Kidney capillary endothelial cell (primary cell): ENCODE results near the gene HLA-E.
"Not testable (repeated sequence)": the region's sequence is repeated elsewhere in the genome, so short reads cannot be mapped to it uniquely, and the experiment has no call there.

ENCODE experiments used
- DNase-seq: peaks from one replicate; pipeline ENCODE4 v3.0.0-alpha.2; 2018; ENCODE audit warnings: low spot score

HLA-E gene

GRCh38 chr6:30481211-30481964 is 7.9 kb upstream of the HLA-E start:
- DNase-seq: no peak

GRCh38 chr6:30481965-30482644 is 7.2 kb upstream of the HLA-E start:
- peak; percentile 71 for DNase-seq

GRCh38 chr6:30483677-30484279 is 5.5 kb upstream of the HLA-E start:
- DNase-seq: peak; percentile 78

- no peak for DNase-seq
Measured at GRCh38 chr6:30485236-30485635, 4.1 kb upstream of the HLA-E start.

GRCh38 chr6:30487926-30488325 is 1.4 kb upstream of the HLA-E start:
- DNase-seq: no peak

- DNase-seq: not testable (repeated sequence)
Measured at GRCh38 chr6:30488697-30489080, 620 bp upstream of the HLA-E start.

GRCh38 chr6:30490026-30490876 is 942 bp downstream of the HLA-E start:
- DNase-seq: peak; percentile 57

- DNase-seq: not testable (repeated sequence)
Measured at GRCh38 chr6:30491291-30491953, 2.1 kb downstream of the HLA-E start.

GRCh38 chr6:30491991-30492952 is 3.0 kb downstream of the HLA-E start:
- DNase-seq: no peak

GRCh38 chr6:30493643-30494250 is 4.4 kb downstream of the HLA-E start:
- DNase-seq: no peak

GRCh38 chr6:30494291-30494861 is 5.1 kb downstream of the HLA-E start:
- no peak for DNase-seq

- DNase-seq: not testable (repeated sequence)
Measured at GRCh38 chr6:30495060-30495459, 5.8 kb downstream of the HLA-E start.

- DNase-seq: no peak
Measured at GRCh38 chr6:30495993-30496392, 6.7 kb downstream of the HLA-E start.

GRCh38 chr6:30497261-30497599 is 7.9 kb downstream of the HLA-E start:
- not testable (repeated sequence) for DNase-seq

GRCh38 chr6:30497714-30498113 is 8.4 kb downstream of the HLA-E start:
- DNase-seq: no peak

GRCh38 chr6:30498705-30499104 is 9.4 kb downstream of the HLA-E start:
- not testable (repeated sequence) for DNase-seq

GRCh38 chr6:30500421-30501355 is 11.4 kb downstream of the HLA-E start:
- DNase-seq: peak; percentile 83
